H1 (cell line): ENCODE measurements around the gene GLIS2. TPM values are rescaled to one million over a fixed set of nuclear protein-coding genes. Genes with fewer than 3 reads are reported as not detected.

ENCODE experiments used
- JUN ChIP-seq: IDR thresholded peaks from 2 replicates; pipeline ENCODE4 v1.6.1; 2011; ENCODE audit warnings: low read depth, mild to moderate bottlenecking, improper control_type of control experiment, low read length
- RAD21 ChIP-seq, 2 experiments: IDR thresholded peaks in 1 of 2; conservative IDR thresholded peaks in 1 of 2; 2 replicates each; pipeline ENCODE4 v1.6.1; 2011; ENCODE audit warnings: low read depth in 2 of 2, low read length in 2 of 2, improper control_type of control experiment in 1 of 2, inconsistent platforms in 1 of 2, mild to moderate bottlenecking in 1 of 2, moderate library complexity in 1 of 2
- polyA plus RNA-seq, 7 experiments: library from polyadenylated mRNA; depleted of rRNA in 3 of 7; stranded (reverse) in 5 of 7; unstranded in 2 of 7; fragments of >200 nt in 5 of 7; fragments of 200-250 nt in 2 of 7; gene quantifications; 1 replicate in 5 of 7; 2 replicates in 1 of 7; 4 replicates in 1 of 7; pipeline versions ENCODE4 v1.2.1 to v1.2.3, GENCODE V29; 2011 to 2013; ENCODE audit warnings: missing spikeins in 2 of 7, mixed read lengths in 2 of 7
- total RNA-seq: library from RNA; stranded (reverse); fragmentation: NEBNext Ultra II Directional; extraction: Animal tissue kit (Norgen Biotek cat#: 25700); gene quantifications from 2 replicates; pipeline ENCODE4 v1.2.1, GENCODE V29; 2021
- TF ChIP-seq, protein P1 (sequence below), 3 experiments: IDR thresholded peaks; 1 replicate in 2 of 3; 2 replicates in 1 of 3; pipeline versions ENCODE4 v1.5.1 to v1.6.1; 2011; ENCODE audit warnings: low read length in 3 of 3, mild to moderate bottlenecking in 3 of 3, inconsistent platforms in 2 of 3, low read depth in 1 of 3, moderate library complexity in 1 of 3; ENCODE audit not compliant: insufficient read depth in 1 of 3; ENCODE audit errors: control extremely low read depth in 1 of 3
- TF ChIP-seq, protein P2 (sequence below): IDR thresholded peaks from 2 replicates; pipeline ENCODE4 v1.6.1; 2012; ENCODE audit warnings: inconsistent platforms

GLIS2 gene
- total and polyA plus RNA-seq, 2 of the 8 experiments (the other 6 are each of a cell fraction or from before 2014, with no cell fraction given), result 4.3 to 17.4 TPM

DNA sequence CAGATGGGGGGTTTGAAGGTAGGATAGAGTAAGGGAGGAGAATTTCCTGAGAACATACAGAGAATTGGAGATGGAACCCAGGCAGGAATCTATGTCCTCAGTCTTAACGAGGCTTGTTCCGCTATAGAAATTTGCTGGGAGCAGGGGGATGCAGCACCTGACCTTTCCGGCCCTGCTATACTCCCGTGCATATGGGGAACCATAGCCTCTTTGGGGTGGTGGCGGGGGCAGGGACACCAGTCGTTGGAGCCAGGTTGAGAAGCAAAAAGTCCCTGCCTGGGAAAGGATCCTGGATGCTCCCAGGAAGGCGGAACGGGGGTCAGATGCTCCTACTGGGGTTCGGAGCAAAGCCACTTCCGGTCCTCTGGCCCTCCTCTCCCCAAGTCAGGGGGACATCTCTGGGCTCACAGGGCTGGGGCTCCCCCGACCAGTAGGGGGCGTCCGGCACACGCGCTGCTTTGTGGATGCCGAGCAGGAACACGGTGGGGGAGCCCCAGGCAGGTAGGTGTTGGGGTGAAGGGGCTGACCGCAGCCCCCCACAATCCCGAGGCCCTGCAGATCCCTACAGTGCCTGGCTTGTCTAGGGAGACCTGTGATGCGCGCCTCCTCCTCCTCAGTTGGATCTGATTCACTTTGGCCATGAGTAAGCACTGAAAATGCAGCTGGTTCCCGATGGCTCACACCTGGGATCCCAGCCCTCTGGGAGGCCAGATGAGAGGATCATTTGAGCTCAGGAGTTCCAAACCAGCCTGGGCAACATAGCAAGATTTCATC lies 27.5 kb upstream of the GLIS2 start (continued):
- TF ChIP-seq RAD21 (IDR thresholded peaks at IDR 0.05 in 1 of 2, conservative IDR thresholded peaks at IDR 0.05 in 1 of 2; ENCODE audit: low read depth in 2 of 2, low read length in 2 of 2), result peak; percentile 84 to 93
- TF ChIP-seq, protein P1, sequence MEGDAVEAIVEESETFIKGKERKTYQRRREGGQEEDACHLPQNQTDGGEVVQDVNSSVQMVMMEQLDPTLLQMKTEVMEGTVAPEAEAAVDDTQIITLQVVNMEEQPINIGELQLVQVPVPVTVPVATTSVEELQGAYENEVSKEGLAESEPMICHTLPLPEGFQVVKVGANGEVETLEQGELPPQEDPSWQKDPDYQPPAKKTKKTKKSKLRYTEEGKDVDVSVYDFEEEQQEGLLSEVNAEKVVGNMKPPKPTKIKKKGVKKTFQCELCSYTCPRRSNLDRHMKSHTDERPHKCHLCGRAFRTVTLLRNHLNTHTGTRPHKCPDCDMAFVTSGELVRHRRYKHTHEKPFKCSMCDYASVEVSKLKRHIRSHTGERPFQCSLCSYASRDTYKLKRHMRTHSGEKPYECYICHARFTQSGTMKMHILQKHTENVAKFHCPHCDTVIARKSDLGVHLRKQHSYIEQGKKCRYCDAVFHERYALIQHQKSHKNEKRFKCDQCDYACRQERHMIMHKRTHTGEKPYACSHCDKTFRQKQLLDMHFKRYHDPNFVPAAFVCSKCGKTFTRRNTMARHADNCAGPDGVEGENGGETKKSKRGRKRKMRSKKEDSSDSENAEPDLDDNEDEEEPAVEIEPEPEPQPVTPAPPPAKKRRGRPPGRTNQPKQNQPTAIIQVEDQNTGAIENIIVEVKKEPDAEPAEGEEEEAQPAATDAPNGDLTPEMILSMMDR (IDR thresholded peaks at IDR 0.05; ENCODE audit: control extremely low read depth in 1 of 3, insufficient read depth in 1 of 3, low read depth in 1 of 3, low read length in 3 of 3), result peak; percentile 94 to 98 (median 98)
- no peak for TF ChIP-seq JUN
- TF ChIP-seq, protein P2, sequence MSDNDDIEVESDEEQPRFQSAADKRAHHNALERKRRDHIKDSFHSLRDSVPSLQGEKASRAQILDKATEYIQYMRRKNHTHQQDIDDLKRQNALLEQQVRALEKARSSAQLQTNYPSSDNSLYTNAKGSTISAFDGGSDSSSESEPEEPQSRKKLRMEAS, result peak; percentile 80
